Colon (tissue), 2 donors: ENCODE data around the gene TRIM8.
A peak's percentile ranks its signal among the peaks of the same experiment; 100 is the strongest.

ENCODE experiments used
- FAIRE-seq: peaks from 2 replicates; lab custom pipeline; 2012; peaks lifted over from hg19 to GRCh38; lab: Jason Lieb, UNC
- donor health status: control.
- donor health status: control.

The TRIM8 gene

DNA sequence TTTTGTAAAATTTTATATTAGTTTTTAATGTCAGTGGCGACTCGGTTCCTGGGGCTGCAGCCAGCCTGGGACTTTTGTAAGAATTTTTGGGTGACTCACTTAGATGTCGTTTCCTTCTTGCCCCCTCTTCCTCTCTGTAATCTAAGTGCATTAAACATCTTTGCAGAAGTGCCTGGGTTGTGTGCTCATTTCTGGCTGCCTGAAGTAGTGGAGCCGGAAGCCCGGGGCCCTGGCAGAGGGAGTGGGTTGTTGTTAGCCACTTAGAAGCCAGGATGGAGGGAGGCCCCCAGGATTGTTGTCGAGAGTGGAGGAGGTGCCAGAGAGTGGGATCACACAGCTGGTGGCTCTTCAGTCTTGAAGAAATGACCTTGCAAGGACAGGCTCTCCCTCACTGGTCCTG, 11.0 kb upstream of the TRIM8 start:
- FAIRE-seq = no peak

DNA sequence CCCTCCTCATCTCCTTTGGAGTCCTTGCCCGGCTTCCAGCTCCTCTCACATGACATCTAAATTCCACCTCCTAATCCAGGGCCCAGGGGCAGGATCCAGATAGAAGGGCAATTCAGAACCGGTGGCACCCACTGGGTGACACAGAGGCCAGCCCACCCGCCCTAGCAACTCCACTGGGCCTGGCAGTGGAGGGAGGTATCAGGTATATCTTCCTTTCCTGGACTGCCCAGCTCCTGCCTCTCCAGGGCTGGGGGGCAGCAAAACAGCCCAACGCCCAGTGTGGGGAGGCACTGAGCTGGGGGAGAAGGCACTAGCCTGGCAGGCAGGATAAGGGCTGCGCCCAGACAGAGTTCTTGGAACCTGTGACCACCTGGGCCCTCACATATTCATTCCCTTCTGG, 10.4 kb upstream of the TRIM8 start:
- FAIRE-seq = no peak

DNA sequence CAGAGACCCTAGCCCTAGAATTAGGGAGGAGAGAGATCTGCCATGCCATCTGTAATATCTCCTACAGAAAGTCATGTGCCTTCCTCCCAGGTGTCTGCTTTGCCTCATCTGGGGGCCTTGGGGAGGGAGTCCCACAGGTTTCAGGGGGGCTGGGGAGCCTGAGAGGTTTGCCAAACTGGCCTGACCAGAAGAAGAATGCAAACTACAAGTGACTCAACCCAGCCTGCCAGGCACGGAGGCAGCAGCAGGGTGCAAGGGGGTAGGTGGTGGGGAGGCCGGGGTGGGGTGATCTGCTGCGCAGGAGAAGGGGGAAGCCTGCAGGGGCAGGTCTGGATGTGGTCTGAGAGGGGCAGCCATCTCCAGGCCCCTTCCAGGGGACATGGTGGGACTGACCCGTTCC, 9.6 kb upstream of the TRIM8 start:
- no peak for FAIRE-seq

DNA sequence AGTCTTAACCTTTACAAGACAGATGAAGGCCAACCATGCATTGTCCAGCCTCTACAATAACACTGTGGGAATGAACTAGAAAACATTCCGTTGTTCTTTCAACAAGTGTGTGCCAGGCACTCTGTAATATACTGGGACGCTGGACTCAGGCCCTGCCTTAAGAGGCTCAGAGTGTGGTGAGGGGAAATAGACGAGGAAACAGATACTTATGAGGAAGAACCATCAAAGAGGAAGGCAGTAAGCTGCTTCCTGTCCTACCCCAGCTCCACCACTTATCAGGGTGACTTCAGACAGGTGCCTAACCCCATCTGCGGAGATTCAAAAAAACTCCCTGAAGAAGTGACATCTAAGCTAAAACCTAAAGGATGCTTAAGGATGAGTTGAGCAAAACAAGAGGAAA, 8.9 kb upstream of the TRIM8 start:
- no peak for FAIRE-seq

DNA sequence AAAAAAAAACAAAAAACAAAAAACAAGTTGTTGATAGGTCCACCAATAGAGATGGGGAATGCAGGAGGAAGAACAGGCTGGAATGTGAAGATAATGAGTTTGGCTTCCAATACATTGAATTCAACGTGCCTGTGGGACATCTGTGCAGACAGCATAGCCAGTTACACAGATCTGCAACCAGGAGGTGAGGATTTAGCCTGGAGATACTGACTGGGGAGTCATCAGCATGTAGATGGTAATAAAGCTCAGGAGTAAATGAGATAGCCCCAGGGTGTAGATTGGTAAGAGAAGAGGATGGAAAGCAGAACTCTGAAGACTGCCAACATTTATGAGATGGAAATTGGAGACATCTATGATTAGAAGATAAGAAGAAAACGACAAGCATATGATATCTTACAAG, 4.7 kb upstream of the TRIM8 start:
- no peak for FAIRE-seq

DNA sequence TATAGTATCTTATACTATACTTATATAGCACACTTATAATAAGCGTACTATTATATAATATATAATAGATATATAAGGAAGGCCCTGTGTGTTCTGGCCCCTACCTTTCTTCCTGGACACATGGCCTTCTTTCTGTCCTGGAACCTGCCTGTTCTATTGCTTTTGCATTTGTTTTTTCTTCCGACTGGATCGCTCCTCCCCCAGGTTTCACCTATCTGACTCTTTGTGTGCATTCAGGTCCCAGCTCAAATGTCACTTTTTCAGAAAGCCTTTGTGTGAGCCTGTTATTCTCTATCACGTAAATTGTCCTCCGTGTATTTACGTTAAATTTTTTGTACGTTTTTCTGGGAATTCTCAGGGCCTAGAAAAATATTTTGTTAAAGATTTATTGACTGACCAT, 2.9 kb upstream of the TRIM8 start:
- FAIRE-seq = no peak

DNA sequence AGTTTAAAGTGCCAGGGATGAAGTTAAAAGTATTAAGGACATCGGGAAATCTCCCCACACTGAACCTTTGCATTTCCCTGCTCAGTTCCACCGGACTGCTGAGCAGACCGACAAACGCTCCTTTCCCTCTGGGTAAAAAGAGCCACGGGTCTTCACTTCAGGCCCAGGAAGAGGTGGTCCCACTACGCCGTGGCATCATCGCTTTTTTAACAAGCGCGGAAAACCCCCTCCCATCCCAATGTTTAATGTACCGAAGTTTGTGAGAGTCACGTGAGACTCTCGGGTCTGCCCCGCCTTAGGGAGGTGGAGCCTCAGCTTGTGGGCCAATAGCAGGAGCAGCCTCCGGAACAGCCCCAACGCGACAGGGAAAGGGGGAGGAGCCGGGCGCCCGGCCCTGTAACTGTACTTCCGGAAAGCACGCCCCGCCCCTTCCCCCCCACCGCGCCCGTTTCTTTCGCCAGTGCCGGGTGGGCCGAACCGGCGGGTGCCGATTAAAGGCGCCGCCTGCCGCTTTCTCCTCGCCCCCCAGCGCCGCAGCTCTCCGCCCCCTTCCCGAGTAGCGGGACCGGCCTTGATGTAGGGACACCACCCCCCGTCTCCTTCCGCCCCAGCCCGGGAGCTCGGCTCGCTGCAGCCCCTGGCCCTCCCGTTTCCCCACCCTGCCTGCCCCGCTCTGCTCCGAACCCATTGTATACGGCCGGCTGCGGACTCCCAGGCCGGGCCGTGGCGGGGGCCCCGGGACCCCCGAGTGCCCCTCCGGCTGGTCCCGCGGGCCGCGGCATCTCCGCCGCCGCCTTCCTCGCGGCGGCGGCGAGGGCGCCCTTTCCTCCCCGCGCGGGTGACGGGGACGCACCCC, 2.2 kb upstream of the TRIM8 start:
- FAIRE-seq = peak; percentile 51

DNA sequence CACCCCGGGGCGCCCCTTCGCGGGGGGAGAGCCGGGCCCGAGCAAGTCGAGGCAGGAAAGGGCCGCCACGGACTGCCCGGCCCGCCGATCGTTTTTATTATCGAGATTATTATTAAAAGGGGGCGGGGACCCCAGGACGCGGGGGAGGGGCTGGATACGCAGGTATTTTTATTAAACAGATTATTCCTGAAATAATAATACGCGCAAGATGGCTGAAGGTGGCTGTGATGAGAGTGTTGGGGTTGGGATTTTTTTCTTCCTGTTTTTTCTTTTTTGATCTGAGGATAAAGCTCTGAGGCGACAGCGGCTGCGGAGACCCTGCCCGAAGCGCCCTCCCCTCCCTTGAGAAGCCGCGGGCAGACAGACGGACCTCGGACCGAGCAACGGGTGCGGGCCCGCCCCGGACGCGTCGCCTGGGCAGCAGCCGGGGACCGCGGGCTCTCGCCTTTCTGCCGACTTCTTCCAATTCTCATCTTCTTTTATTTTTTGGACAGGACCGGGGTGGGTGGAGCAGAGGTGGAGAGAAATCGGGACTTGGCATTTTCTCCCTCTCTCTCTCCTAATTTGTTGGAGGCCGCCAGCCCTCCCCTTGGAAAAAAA, 1.4 kb upstream of the TRIM8 start:
- no peak for FAIRE-seq

DNA sequence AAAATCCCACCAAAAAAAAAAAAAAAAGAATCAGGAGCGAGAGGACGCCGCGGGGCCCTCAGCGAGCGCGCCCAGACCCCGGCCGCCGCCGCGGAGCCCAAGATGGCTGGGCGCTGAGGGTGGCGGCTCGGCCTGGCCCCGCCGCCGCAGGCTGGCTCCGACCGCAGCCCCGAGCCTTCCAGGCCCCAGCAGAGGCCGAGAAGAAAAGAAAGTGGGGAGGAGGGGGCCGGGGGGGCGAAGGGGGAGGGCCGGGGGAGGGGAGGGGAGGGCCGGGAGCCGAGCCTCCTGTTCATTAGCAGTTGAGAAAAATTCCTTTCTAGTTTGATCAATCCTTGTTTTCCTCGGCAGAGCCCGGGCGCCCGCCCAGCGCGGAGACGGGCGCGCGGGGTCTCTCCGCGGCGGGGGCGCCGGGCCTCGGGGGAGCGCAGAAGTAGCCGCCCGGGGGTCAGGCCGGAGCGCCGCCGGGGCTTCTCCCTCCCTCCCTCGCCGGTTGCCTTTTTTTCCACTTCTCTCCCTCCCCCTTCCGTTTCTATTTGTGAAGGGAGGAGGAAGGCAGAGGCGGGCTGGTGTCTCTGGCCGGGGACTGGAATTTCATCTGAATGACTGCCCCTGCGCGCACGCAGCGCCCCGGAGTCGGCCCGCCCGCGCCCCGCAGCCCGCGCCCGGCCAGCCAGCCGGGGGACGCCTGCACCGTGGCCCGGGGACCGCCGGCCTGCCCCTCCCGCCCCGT, 778 bp upstream of the TRIM8 start:
- no peak for FAIRE-seq

DNA sequence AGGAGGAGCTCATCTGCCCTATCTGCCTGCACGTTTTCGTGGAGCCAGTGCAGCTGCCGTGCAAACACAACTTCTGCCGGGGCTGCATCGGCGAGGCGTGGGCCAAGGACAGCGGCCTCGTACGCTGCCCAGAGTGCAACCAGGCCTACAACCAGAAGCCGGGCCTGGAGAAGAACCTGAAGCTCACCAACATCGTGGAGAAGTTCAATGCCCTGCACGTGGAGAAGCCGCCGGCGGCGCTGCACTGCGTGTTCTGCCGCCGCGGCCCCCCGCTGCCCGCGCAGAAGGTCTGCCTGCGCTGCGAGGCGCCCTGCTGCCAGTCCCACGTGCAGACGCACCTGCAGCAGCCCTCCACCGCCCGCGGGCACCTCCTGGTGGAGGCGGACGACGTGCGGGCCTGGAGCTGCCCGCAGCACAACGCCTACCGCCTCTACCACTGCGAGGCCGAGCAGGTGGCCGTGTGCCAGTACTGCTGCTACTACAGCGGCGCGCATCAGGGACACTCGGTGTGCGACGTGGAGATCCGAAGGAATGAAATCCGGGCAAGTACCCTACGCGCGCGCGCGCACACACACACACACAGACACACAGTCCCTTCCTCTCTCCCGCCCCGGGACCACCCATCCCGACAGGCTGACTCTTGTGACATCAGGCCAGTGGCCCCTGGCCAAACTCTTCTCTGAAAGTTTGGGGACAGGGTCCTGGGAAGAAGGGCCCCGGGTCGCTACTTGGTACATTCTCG, 538 bp downstream of the TRIM8 start:
- FAIRE-seq = no peak

DNA sequence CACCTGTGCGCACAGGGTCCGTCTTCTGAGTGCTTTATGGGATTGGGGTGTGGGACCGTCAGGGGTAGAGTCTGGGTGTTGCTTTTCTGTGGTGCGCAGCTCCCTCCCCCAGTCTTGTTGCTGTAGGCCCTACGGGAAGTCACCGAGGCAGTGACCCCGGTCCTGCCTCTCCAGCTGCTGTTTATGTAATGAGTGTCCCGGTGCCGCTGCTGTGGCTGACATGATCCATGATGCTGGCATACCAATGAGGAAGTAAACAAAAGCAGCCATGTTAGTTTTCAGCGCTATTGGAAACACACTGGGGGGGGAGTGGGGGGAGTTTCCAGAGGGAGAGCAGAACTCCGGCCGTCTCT, 1.1 kb downstream of the TRIM8 start:
- no peak for FAIRE-seq

DNA sequence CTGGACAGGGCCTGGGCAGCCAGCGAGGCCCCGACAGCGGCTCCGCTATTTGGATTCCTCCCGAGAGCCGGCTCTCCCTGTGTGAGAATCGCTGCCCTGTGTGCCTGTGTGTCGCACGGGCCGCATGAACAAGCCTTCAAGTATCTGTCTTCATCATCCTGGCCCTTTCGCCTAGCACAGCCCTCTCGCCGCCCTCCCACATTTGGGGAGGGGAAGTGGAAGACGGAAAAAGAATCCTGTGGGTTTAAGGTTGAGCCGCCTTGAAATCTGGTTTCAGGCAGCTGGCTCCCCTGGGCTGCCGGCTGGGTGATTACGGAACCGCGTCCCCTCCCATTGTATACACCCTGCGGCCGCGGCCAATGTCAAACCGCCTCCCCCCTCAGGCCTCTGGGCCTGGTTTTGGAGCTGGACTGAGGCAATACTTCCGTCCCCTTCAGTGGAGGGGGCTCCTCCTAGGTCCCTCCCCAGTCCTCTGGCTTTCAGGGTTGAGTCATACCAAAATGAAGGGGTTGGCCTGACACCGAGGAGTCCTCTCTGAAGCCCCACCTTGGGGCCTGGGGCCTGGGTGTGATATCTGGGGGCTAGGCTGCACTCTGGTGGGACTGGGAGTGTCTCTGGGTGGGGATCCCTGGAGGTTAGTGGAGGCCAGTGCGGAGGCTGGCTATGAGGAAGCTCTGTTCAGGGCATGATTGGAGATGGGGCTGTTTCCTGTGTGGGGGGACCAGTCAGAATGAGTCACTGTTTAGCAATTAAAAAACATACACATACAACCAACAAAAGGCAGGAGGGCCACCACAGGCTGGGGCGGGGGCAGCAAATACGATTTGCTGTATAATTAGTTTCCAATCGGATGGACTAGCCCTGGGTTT, 1.7 kb downstream of the TRIM8 start:
- FAIRE-seq = no peak

DNA sequence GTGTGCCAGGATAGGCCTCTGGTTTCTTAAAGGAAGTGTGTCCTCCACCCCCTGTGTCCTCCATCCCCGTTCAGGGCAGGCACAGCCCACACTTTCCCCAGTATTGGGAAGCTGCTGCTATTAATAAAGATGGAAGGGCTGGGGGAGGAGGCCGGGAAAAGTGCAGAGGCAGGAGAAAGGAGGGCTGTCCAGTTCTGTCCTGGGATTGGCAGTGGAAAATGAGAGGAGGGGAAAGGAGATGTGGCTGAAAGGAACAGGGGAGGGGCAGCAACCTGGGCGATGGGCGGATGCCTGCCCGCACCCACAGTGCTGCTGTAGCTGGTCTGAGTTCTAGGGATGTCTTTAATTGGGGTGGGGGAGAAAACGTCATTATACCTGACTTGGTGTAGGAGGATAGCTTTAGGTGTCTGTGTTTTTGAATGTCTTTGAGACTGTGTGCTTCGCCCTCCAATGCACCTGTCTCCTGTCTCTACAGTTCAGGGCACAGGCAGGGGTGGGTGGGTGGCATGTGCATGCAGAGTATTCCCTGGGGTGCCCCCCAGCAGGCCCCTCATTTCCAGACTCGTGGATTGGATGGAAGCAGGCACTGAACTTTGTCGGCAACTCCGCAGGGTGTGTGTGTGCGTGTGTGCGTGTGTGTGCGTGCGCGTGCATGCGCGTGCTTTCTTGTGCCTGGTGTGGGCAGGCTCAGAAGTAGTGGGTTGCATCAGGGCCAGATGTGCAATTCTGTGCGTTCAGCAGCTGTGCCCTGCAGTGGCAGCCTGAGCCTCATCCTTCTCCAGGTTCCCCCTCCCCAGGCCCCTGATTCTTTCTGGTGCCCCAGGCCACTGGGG, 2.5 kb downstream of the TRIM8 start:
- FAIRE-seq = no peak

DNA sequence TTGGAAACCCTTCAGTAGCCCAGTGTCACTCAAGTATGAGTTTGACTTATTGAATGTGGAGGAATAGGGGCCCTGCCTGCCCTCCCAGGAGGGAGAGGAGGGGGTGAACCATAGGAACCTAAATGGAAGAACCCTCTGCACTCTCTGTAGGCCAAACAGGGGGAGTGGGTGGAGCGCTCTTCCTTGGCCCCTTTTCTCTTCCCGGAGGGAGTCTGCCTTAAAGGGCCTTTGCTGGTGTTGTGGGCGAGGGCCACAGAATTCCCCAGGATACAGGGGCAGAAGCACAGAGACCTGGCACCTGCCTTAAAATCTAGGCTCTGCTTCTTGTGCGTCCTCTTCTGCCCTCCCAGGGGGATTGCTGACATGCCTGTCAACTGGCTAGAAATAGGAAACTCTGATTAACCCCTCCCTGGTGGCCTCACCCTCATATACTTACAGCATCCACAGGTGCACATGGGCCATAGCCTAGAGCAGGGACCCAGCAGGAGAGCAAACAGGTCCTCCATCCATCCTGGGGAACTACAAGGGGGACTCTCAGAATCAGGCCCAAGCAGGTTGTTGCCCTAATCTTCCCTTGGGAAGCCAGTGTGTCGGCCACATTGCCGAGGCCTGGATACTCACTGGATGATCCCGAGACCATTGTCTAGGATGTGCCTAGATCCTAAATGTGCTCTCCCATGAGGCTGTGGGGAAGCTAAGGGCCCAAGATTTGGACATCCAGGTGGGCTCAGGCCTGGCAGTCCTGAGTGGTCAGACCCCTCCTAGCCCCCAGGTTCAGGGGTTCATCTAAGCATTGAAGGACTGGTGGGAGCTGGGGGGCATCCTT, 3.4 kb downstream of the TRIM8 start:
- no peak for FAIRE-seq

DNA sequence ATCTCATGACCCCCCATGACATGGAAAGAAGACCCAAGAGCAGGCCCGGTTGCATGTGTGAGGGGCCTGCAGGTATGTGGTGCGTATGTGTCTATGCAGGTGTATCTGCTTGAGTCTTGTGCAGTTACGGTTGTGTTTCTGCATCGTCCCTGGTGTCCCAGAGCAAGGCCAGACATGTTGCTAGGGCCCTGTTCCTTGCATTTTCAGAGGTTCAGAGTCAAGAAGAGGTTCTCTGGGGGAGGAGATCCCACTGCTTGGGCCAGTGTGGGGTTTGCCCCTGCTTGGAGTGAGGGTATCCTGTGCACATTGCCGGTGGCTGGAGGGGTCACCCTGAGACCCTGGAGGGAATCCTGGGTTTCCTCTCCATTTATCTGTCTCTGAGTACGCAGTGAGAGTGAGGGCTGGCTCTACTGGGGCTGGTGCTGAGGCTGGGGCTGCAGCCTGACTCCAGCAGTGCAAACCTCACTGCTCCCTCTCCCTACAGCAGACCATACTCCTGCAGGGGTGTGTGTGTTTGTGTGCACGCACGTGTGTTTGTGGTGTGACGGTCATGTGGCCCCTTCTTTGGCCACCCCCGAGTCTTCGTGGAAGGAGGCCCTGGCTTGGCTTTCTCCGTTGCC, 4.1 kb downstream of the TRIM8 start:
- no peak for FAIRE-seq

DNA sequence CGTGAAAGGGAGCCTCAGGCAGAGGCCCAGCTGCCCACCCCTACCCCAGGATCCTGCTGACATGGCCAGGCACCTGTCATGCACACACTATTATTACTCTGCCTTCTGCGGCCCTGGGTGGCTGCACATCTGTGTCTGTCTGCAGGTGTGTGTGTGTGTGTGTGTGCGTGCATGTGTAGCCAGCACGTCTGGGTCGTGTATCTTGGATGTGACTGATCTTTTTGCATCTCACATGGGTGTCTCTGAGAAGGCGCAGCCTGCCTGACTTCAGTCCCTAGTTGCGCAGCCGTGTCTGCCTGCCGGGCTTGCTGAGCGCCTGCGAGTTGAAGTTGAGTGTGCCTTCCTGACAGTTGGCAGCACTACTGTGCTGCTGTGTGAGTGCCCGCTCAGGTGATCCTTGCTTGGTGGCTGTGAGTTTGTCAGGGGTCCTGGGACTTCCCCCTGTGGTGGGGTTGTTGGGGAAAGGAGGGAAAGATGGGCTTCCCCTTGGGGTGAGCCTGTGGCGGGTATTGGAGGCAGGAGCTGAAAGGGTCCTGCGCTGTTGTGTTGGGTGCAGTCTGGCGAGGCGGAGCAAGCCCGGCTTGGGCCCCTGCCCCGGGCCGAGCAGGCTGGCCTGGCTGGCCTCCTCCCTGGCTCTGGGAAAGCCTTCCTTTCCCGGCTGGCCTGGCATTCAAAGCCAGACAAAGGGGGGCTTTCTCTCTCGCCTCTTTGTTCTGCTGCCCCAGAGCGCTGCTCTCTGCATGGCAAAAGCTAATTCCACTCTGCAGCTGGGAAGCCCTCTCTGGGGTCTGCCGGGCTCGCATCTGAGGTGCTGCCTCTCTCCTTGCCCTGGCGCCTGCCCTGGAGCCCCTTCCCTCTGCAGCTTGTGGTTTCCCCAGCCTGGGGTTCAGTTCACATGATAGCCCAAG, 4.9 kb downstream of the TRIM8 start:
- FAIRE-seq = no peak

DNA sequence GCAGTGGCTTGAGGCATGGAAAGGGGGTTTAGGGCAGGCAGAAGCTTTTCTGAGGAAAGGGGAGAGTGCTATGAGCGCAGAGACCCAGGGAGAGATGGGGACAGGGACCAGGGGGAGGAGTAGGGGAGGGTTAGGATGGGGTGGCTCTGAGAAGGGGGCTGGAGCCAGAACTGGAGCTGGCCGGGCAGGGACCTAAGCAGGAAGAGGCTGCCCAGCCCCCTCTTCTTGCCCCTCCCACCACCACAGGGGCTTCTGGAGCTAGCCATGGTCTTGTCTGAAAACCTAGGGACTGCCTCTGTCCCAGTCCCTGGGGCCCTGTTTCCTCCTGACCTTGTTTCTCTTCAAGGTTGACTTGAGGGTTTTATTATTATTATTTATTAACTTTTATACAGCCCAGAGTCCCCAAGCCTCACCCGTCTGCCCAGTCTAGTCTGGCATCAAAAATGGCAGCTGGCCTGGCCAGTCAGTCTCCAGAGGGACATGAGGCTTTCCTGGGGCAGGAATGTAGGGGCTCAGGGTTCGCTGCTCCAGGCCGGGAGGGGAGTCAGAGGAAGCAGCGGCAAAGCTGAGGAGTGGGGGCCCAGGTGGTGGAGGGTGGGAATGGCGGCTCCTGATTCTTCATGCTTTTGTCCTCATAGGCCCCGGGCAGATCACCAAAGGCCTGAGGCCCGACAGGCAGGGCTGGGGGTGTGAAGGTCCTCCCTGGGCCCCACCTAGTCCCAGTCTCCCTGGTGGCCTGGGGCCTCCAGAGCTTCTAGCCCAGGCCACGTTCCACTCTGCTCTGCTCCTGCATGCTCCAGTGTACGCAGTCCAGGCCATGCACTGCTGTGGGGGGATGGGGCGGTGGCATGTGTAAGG, 5.7 kb downstream of the TRIM8 start:
- no peak for FAIRE-seq
